ENCODE data around the gene DCK. TPM values are rescaled to one million over a fixed set of nuclear protein-coding genes. Genes with fewer than 3 reads are reported as not detected.

DCK gene
- total RNA-seq, 2 donors from 2014 or later, result 11.1 to 11.7 TPM

DNA sequence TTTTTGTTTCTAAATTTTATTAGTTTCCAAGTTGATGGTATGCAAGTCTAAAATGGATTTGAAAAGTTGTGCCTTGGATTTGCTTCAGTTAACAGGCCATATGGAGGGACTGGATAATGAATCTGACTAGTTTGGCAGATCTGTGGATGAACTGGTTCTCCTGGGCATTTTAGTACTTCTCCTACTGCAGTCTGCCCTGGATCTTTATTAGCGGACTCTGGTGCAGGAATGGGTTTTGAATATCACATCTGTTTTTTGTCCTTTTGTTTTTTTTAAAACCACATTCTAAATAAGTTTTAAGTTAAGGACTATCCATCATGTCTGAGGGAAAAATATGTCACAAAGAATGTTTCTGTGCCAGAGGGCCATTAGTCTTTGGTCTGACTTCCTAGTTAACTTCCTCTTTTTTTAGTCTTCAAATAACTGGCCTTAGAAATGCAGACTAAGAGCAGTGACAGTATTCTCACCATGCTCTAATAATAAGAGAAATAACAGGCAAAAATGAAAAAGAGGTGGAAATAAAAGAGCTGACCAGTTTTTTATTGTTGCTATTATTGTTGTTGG, 13.9 kb upstream of the DCK start:
- no peak for ATAC-seq (ENCODE audit: insufficient number of reproducible peaks, low FRiP score, low read depth)
- no peak overlapping the region for H3K4me3 ChIP-seq
- no peaks in the 10 kb centered on the region for H3K9me3 ChIP-seq
- no peak for DNase-seq (ENCODE audit: low spot score)
- no peak overlapping the region for H3K27ac ChIP-seq
- peaks cover 4% of the 10 kb centered on the region for H3K36me3 ChIP-seq
- H3K27me3 ChIP-seq (replicated peaks; ENCODE audit: insufficient read depth), result no peaks in the 10 kb centered on the region
- no peaks in the 10 kb centered on the region for H3K4me1 ChIP-seq (ENCODE audit: control insufficient read depth in 1 of 2, low read depth in 2 of 2)
- TF ChIP-seq, protein P1, sequence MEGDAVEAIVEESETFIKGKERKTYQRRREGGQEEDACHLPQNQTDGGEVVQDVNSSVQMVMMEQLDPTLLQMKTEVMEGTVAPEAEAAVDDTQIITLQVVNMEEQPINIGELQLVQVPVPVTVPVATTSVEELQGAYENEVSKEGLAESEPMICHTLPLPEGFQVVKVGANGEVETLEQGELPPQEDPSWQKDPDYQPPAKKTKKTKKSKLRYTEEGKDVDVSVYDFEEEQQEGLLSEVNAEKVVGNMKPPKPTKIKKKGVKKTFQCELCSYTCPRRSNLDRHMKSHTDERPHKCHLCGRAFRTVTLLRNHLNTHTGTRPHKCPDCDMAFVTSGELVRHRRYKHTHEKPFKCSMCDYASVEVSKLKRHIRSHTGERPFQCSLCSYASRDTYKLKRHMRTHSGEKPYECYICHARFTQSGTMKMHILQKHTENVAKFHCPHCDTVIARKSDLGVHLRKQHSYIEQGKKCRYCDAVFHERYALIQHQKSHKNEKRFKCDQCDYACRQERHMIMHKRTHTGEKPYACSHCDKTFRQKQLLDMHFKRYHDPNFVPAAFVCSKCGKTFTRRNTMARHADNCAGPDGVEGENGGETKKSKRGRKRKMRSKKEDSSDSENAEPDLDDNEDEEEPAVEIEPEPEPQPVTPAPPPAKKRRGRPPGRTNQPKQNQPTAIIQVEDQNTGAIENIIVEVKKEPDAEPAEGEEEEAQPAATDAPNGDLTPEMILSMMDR (IDR thresholded peaks at IDR 0.05), result no peak

DNA sequence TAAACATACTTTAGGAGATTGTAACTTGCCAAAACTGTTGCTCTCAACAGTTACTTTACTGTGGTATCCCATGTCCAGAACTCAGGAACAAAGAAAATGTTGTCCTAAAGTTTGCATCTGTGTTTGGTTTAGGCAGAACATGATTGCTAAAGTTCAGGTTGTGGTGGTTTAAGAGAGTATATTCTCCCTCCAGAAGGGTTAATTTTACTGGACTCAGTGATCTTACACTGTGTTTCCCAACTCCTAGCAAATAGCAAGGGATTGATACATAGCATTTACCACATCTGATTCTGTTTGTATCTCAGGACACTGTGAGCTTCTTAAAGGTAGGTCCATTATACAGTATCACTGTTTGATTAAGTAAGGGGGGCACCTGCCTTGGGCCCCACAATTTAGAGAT, 13.3 kb upstream of the DCK start:
- Histone ChIP-seq H3K27me3 (replicated peaks; ENCODE audit: insufficient read depth) (no peaks in the 10 kb centered on the region), H3K4me3 (no peak overlapping the region), H3K36me3 (peaks cover 4% of the 10 kb centered on the region), H3K9me3 (no peaks in the 10 kb centered on the region), H3K4me1 (ENCODE audit: control insufficient read depth in 1 of 2, low read depth in 2 of 2) (no peaks in the 10 kb centered on the region), H3K27ac (no peak overlapping the region)
- no peak for DNase-seq (ENCODE audit: low spot score)
- ATAC-seq (ENCODE audit: insufficient number of reproducible peaks, low FRiP score, low read depth), result no peak
- TF ChIP-seq, protein P1 (IDR thresholded peaks at IDR 0.05), result no peak

DNA sequence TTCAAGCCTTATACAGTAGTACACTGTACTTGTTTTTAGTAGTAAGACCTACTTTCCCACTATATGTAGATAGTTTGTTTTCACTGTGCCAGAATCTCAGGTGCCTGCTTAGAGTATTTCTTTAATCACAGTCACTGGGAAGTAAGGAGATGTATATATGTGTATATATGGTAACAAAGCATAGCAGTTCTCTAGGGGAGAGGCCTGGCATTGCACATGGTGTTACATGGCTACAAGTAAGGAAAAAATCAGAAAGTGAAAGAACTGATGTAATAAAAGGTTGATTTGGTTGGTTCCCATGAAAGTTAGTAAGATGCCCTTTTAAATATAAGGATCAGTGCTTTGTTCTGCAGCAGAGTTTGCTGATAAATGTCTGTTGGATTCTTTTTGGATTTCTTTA, 9.3 kb upstream of the DCK start:
- Histone ChIP-seq H3K4me3 (no peak overlapping the region), H3K36me3 (no peaks in the 10 kb centered on the region), H3K9me3 (no peaks in the 10 kb centered on the region), H3K4me1 (ENCODE audit: control insufficient read depth in 1 of 2, low read depth in 2 of 2) (no peaks in the 10 kb centered on the region), H3K27ac (no peak overlapping the region), H3K27me3 (replicated peaks; ENCODE audit: insufficient read depth) (no peaks in the 10 kb centered on the region)
- DNase-seq (ENCODE audit: low spot score) (no peak), ATAC-seq (ENCODE audit: insufficient number of reproducible peaks, low FRiP score, low read depth) (no peak)
- TF ChIP-seq, protein P1 (IDR thresholded peaks at IDR 0.05), result no peak

DNA sequence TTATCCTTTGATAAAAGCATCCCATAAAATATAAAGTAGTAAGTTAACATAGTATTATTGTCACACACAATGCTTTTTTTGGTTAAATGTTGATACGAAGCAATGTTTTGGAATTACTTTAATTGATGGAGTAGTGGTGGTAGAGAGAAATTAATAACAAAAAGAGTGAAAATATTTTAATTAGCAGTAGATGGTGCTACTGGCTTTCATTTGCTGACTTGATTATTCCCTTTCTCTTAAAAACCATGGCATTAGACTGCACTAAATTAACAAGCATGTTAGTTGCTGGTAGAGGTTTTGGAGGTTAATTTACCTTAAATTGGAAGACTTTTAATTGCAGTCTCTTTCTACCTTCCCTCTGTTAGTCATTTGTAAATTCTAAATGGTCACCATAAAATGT, 8.9 kb upstream of the DCK start:
- Histone ChIP-seq H3K36me3 (no peaks in the 10 kb centered on the region), H3K9me3 (no peaks in the 10 kb centered on the region), H3K4me1 (ENCODE audit: control insufficient read depth in 1 of 2, low read depth in 2 of 2) (no peaks in the 10 kb centered on the region), H3K27ac (no peak overlapping the region), H3K27me3 (replicated peaks; ENCODE audit: insufficient read depth) (no peaks in the 10 kb centered on the region), H3K4me3 (no peak overlapping the region)
- TF ChIP-seq, protein P1 (IDR thresholded peaks at IDR 0.05), result no peak
- ATAC-seq (ENCODE audit: insufficient number of reproducible peaks, low FRiP score, low read depth), result no peak
- no peak for DNase-seq (ENCODE audit: low spot score)

DNA sequence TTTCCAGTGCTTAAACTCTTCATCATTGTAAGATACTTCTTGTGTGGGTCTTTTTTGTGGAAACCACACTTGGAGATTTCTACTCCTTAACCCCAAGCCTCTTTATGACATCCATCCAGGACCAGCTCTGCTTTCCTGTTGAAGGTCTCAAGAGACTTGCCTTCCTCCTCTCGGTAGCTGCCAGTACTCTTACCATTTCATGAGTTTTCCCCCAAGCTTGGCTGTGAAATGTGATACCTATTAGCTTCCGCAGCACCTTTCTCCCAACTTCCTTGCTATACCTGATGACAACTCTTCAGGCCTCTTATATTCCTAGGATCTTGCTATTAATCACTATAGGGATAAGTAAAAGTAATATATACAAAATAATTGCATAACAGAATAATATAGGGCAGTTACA, 1.9 kb upstream of the DCK start:
- no peaks in the 10 kb centered on the region for H3K36me3 ChIP-seq
- no peaks in the 10 kb centered on the region for H3K9me3 ChIP-seq
- DNase-seq (ENCODE audit: low spot score), result no peak
- no peak overlapping the region for H3K4me3 ChIP-seq
- H3K4me1 ChIP-seq (ENCODE audit: control insufficient read depth in 1 of 2, low read depth in 2 of 2), result peaks cover 0 to 12% of the 10 kb centered on the region in 2 donors
- TF ChIP-seq, protein P1 (IDR thresholded peaks at IDR 0.05), result no peak
- ATAC-seq (ENCODE audit: insufficient number of reproducible peaks, low FRiP score, low read depth), result no peak
- H3K27ac ChIP-seq, result no peak overlapping the region
- no peaks in the 10 kb centered on the region for H3K27me3 ChIP-seq (replicated peaks; ENCODE audit: insufficient read depth)
